Osteocyte (in vitro differentiated cells): ENCODE data around the gene INPP4B. TPM values are rescaled to one million over a fixed set of nuclear protein-coding genes. Genes with fewer than 3 reads are reported as not detected.

Source experiments
- DNase-seq: peaks from one replicate; pipeline ENCODE4 v3.0.0; 2021; ENCODE audit warnings: mixed read lengths; ENCODE audit not compliant: unreplicated experiment; ENCODE audit errors: extremely low spot score
- H3K27ac Mint-ChIP-seq: one replicate; pipeline ENCODE4 v1.8.0; 2021; ENCODE audit warnings: mild to moderate bottlenecking, mixed read lengths; ENCODE audit not compliant: unreplicated experiment
- H3K27me3 Mint-ChIP-seq: one replicate; pipeline ENCODE4 v1.8.0; 2021; ENCODE audit warnings: mixed read lengths; ENCODE audit not compliant: unreplicated experiment
- H3K36me3 Mint-ChIP-seq: one replicate; pipeline ENCODE4 v1.8.0; 2021; ENCODE audit warnings: mixed read lengths; ENCODE audit not compliant: unreplicated experiment
- H3K4me1 Mint-ChIP-seq: one replicate; pipeline ENCODE4 v1.8.0; 2021; ENCODE audit warnings: mixed read lengths; ENCODE audit not compliant: unreplicated experiment
- H3K4me3 Mint-ChIP-seq: one replicate; pipeline ENCODE4 v1.8.0; 2021; ENCODE audit warnings: mild to moderate bottlenecking, moderate library complexity, mixed read lengths; ENCODE audit not compliant: unreplicated experiment
- H3K9me3 Mint-ChIP-seq: one replicate; pipeline ENCODE4 v1.8.0; 2021; ENCODE audit warnings: mixed read lengths; ENCODE audit not compliant: unreplicated experiment
- CTCF ChIP-seq: fragments of 200-600 bp; sonication (generic); IDR thresholded peaks from 2 replicates; pipeline ENCODE4 v1.5.0; 2021; ENCODE audit warnings: antibody characterized with exemption, mild to moderate bottlenecking, moderate library complexity
- total RNA-seq: library from RNA; stranded (reverse); gene quantifications from 2 replicates; pipeline ENCODE4 v1.2.1, GENCODE V29; 2021

INPP4B gene
- total RNA-seq, 1 donor from 2014 or later: 10.9 TPM

- Mint-ChIP-seq H3K9me3 (peaks cover 5% of the 10 kb centered on the region), H3K36me3 (no peaks in the 10 kb centered on the region), H3K4me1 (peaks cover 17% of the 10 kb centered on the region), H3K4me3 (no peak overlapping the region), H3K27me3 (no peaks in the 10 kb centered on the region), H3K27ac (no peak overlapping the region)
- no peak for TF ChIP-seq CTCF
- DNase-seq: no peak
These were observed 515.0 kb downstream of the INPP4B start for GRCh38 chr4:142331132-142331531.

GRCh38 chr4:142330311-142330710 is 515.8 kb downstream of the INPP4B start:
- Mint-ChIP-seq H3K4me3 (no peak overlapping the region), H3K27me3 (no peaks in the 10 kb centered on the region), H3K9me3 (peaks cover 3% of the 10 kb centered on the region), H3K4me1 (peaks cover 16% of the 10 kb centered on the region), H3K27ac (no peak overlapping the region), H3K36me3 (no peaks in the 10 kb centered on the region)
- no peak for TF ChIP-seq CTCF
- DNase-seq: no peak

GRCh38 chr4:142329313-142329712 is 516.8 kb downstream of the INPP4B start:
- DNase-seq: no peak
- H3K27me3 Mint-ChIP-seq: no peaks in the 10 kb centered on the region
- H3K4me3 Mint-ChIP-seq: no peak overlapping the region
- H3K4me1 Mint-ChIP-seq: peaks cover 11% of the 10 kb centered on the region
- no peak overlapping the region for H3K27ac Mint-ChIP-seq
- no peaks in the 10 kb centered on the region for H3K36me3 Mint-ChIP-seq
- no peaks in the 10 kb centered on the region for H3K9me3 Mint-ChIP-seq
- no peak for TF ChIP-seq CTCF

- DNase-seq: no peak
- peaks cover 6% of the 10 kb centered on the region for H3K4me1 Mint-ChIP-seq
- TF ChIP-seq CTCF: no peak
- H3K27ac Mint-ChIP-seq: no peak overlapping the region
- peaks cover 9% of the 10 kb centered on the region for H3K36me3 Mint-ChIP-seq
- H3K27me3 Mint-ChIP-seq: no peaks in the 10 kb centered on the region
- no peak overlapping the region for H3K4me3 Mint-ChIP-seq
- peaks cover 10% of the 10 kb centered on the region for H3K9me3 Mint-ChIP-seq
These were observed 519.9 kb downstream of the INPP4B start for GRCh38 chr4:142326181-142326580.

GRCh38 chr4:142324572-142324971 is 521.5 kb downstream of the INPP4B start:
- Mint-ChIP-seq H3K4me3 (no peak overlapping the region), H3K9me3 (peaks cover 16% of the 10 kb centered on the region), H3K27me3 (no peaks in the 10 kb centered on the region), H3K27ac (no peak overlapping the region), H3K36me3 (peaks cover 9% of the 10 kb centered on the region), H3K4me1 (no peaks in the 10 kb centered on the region)
- DNase-seq: no peak
- no peak for TF ChIP-seq CTCF
